Activated CD4-positive, alpha-beta T cell treated with anti-CD3 and anti-CD28 coated beads for 24 hours (primary cell): ENCODE results near the gene SLIT3.

Experiments
- DNase-seq, 2 donors: peaks; one replicate each; pipeline ENCODE4 v3.0.0-alpha.2; 2020; ENCODE audit warnings: low read depth in 2 of 2

The SLIT3 gene

GRCh38 chr5:168890816-168891812 lies 409.8 kb downstream of the SLIT3 start:
- no peak for DNase-seq

GRCh38 chr5:168889039-168889438 lies 411.9 kb downstream of the SLIT3 start:
- no peak for DNase-seq

GRCh38 chr5:168887931-168888330 lies 413.0 kb downstream of the SLIT3 start:
- DNase-seq = no peak

GRCh38 chr5:168886157-168886556 lies 414.8 kb downstream of the SLIT3 start:
- no peak for DNase-seq

- no peak for DNase-seq
These were observed 415.4 kb downstream of the SLIT3 start for GRCh38 chr5:168885324-168886120.

GRCh38 chr5:168883991-168884390 lies 416.9 kb downstream of the SLIT3 start:
- DNase-seq = no peak

- no peak for DNase-seq
These were observed 417.6 kb downstream of the SLIT3 start for GRCh38 chr5:168883281-168883741.

- DNase-seq = no peak
These were observed 418.7 kb downstream of the SLIT3 start for GRCh38 chr5:168882283-168882682.

GRCh38 chr5:168881427-168882149 lies 419.4 kb downstream of the SLIT3 start:
- DNase-seq = no peak

GRCh38 chr5:168879929-168880328 lies 421.0 kb downstream of the SLIT3 start:
- DNase-seq = no peak

- no peak for DNase-seq
These were observed 421.6 kb downstream of the SLIT3 start for GRCh38 chr5:168879331-168879730.

- DNase-seq = no peak
These were observed 422.7 kb downstream of the SLIT3 start for GRCh38 chr5:168878135-168878745.

GRCh38 chr5:168877132-168877892 lies 423.6 kb downstream of the SLIT3 start:
- no peak for DNase-seq

- no peak for DNase-seq
These were observed 424.5 kb downstream of the SLIT3 start for GRCh38 chr5:168876419-168876818.

- DNase-seq = no peak
These were observed 425.1 kb downstream of the SLIT3 start for GRCh38 chr5:168875832-168876231.

GRCh38 chr5:168874713-168875380 lies 426.1 kb downstream of the SLIT3 start:
- no peak for DNase-seq

GRCh38 chr5:168872246-168872645 lies 428.7 kb downstream of the SLIT3 start:
- no peak for DNase-seq

- no peak for DNase-seq
These were observed 430.0 kb downstream of the SLIT3 start for GRCh38 chr5:168870910-168871309.

- no peak for DNase-seq
These were observed 431.2 kb downstream of the SLIT3 start for GRCh38 chr5:168869615-168870227.

GRCh38 chr5:168867241-168867640 lies 433.7 kb downstream of the SLIT3 start:
- no peak for DNase-seq
